Activated CD4-positive, alpha-beta T cell treated with anti-CD3 and anti-CD28 coated beads for 36 hours (primary cell): ENCODE data around the gene TULP3. TPM values are rescaled to one million over a fixed set of nuclear protein-coding genes. Genes with fewer than 3 reads are reported as not detected.
A peak's percentile ranks its signal among the peaks of the same experiment; 100 is the strongest.

Source experiments
- ATAC-seq: fragments of 200-7000 bp; cut with Tn5 transposase; one replicate; pipeline ENCODE4 v1.10.0; 2021; ENCODE audit warnings: mild to moderate bottlenecking, moderate library complexity
- CTCF ChIA-PET: fragments of 350-600 bp; sonication (Branson Sonifier 250); formaldehyde crosslinking; loops from one replicate; lab custom pipeline; 2021; ENCODE audit warnings: antibody characterized with exemption; lab: Charles Lee
- POLR2A ChIA-PET: fragments of 350-600 bp; sonication (Branson Sonifier 250); formaldehyde crosslinking; loops from one replicate; lab custom pipeline; 2021; ENCODE audit warnings: antibody characterized with exemption, inconsistent platforms; lab: Charles Lee
- DNase-seq: peaks from one replicate; pipeline ENCODE4 v3.0.0-alpha.2; 2020
- H3K27ac Mint-ChIP-seq: one replicate; pipeline ENCODE4 v1.8.0; 2021; ENCODE audit warnings: mixed read lengths
- H3K27me3 Mint-ChIP-seq: one replicate; pipeline ENCODE4 v1.8.0; 2021; ENCODE audit warnings: mixed read lengths
- H3K36me3 Mint-ChIP-seq: one replicate; pipeline ENCODE4 v1.8.0; 2021; ENCODE audit warnings: low read depth, mixed read lengths
- H3K4me1 Mint-ChIP-seq: one replicate; pipeline ENCODE4 v1.8.0; 2021; ENCODE audit warnings: mixed read lengths
- H3K4me3 Mint-ChIP-seq: one replicate; pipeline ENCODE4 v1.8.0; 2021; ENCODE audit warnings: mild to moderate bottlenecking, moderate library complexity, mixed read lengths
- H3K9me3 Mint-ChIP-seq: one replicate; pipeline ENCODE4 v1.8.0; 2021; ENCODE audit warnings: low read depth, mixed read lengths
- intact Hi-C, 2 experiments: fragments of 100-400 bp; cut with DNase I in 1 of 2; cut with micrococcal nuclease in 1 of 2; formaldehyde crosslinking; loops; one replicate each; pipeline versions ENCODE4 v1.14.2 to v1.15.1; 2022 to 2024; cut with DNase I, micrococcal nuclease
- total RNA-seq, 2 experiments: library from RNA; stranded (reverse); gene quantifications; one replicate each; pipeline ENCODE4 v1.2.3, GENCODE V29; 2021

Gene TULP3
- total RNA-seq, 2 experiments from 2014 or later: 5.9 to 7.3 TPM

DNA sequence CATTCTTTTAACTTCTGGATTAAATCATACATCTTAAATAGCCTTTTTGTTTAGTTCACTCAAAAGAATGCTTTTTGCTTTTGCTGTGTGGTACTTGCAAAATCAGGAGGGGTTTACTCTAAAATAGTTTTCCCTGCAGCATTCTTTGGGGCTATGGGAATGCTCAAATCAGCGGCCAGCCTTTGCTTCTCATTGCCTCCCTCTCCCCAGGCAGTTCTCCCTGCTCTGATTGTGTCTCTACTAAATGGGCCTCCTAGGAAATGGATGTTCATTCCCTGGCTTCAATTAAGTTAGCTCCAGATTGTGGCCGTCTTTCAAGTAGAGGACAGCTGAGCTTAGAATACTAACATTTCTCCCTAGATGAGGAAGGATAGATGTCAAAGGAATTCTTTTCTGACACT is 4.4 kb downstream of the TULP3 start:
- DNase-seq: no peak
- Mint-ChIP-seq H3K9me3 (no peaks in the 10 kb centered on the region), H3K4me1 (peaks cover 18% of the 10 kb centered on the region), H3K27ac (no peak overlapping the region), H3K36me3 (no peaks in the 10 kb centered on the region), H3K4me3 (no peak overlapping the region), H3K27me3 (no peaks in the 10 kb centered on the region)
- POLR2A ChIA-PET: interaction anchor here (0.6 kb wide), 1 partner anchor 128 kb away, joined by 3 read pairs; no protein-coding TSS in a partner anchor
- no peak for ATAC-seq
- intact Hi-C loops: no loop called here
- CTCF ChIA-PET: interaction anchor here (1.6 kb wide), 1 partner anchor 17 kb away, joined by 3 read pairs; no protein-coding TSS in a partner anchor

DNA sequence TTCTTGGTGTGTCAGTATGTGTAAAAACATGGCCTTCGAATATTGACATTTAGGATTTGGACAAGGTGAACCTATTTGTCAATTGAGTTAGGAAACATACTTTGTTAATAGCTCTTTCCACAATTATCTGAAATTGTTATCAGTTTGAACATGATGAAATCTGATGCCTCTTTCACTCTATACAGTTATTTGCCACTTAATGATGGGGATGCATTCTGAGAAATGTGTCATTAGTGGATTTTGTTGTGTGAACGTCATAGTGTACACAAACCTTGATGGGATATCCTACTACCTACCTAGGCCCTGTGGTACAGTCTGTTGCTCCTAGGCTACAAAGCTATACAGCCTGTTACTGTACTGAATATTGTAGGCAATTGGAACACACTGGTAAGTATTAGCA is 4.8 kb downstream of the TULP3 start:
- Mint-ChIP-seq H3K36me3 (no peaks in the 10 kb centered on the region), H3K27ac (no peak overlapping the region), H3K27me3 (no peaks in the 10 kb centered on the region), H3K9me3 (no peaks in the 10 kb centered on the region), H3K4me1 (peaks cover 14% of the 10 kb centered on the region), H3K4me3 (no peak overlapping the region)
- intact Hi-C loops: no loop called here
- CTCF ChIA-PET: interaction anchor here (1.6 kb wide), 1 partner anchor 17 kb away, joined by 3 read pairs; no protein-coding TSS in a partner anchor
- DNase-seq (no peak), ATAC-seq (no peak)
- POLR2A ChIA-PET: no interaction called here

DNA sequence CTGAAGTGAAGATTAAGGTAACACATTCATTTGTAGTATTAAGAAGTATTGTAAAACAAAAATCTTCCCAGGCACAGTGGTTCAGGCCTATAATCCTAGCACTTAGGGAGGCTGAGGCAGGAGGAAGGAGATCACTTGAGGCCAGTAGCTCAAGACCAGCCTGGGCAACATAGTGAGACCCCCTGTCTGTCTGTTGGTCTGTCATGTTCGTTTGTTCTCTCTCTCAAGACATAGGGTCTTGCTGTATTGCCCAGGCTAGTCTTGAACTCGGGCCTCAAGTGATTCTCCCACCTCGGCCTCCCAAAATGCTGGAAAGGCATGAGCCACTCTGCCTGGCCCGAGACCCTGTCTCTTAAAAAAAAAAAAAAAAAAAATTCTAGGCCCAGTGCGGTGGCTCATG is 6.7 kb downstream of the TULP3 start:
- no peak overlapping the region for H3K27ac Mint-ChIP-seq
- no peaks in the 10 kb centered on the region for H3K9me3 Mint-ChIP-seq
- H3K36me3 Mint-ChIP-seq: no peaks in the 10 kb centered on the region
- POLR2A ChIA-PET: no interaction called here
- ATAC-seq (no peak), DNase-seq (no peak)
- H3K4me1 Mint-ChIP-seq: peaks cover 4% of the 10 kb centered on the region
- H3K27me3 Mint-ChIP-seq: no peaks in the 10 kb centered on the region
- no peak overlapping the region for H3K4me3 Mint-ChIP-seq
- CTCF ChIA-PET: no interaction called here
- intact Hi-C loops: no loop called here

DNA sequence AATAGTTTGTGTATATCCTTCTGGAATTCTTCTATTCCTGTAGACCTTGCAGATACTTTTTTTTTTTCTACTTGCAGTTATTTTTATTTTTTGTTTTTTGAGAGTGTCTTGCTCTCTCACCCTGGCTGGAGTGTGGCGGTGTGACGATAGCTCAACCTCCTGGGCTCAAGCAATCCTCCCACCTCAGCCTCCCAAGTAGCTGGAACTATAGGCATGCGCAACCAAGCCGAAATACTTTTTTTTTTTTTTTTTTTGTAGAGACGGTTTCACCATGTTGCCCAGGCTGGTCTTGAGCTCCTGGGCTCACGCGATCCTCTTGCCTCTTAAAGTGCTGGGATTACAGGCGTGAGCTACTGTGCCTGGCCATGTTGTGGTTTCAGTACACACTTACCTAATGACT is 10.0 kb downstream of the TULP3 start:
- ATAC-seq (no peak), DNase-seq (no peak)
- Mint-ChIP-seq H3K4me1 (no peaks in the 10 kb centered on the region), H3K27ac (no peak overlapping the region), H3K4me3 (no peak overlapping the region), H3K27me3 (no peaks in the 10 kb centered on the region), H3K36me3 (no peaks in the 10 kb centered on the region), H3K9me3 (no peaks in the 10 kb centered on the region)
- intact Hi-C loops: no loop called here
- POLR2A ChIA-PET: interaction anchor here (0.6 to 0.7 kb wide), 2 partner anchors 23 to 117 kb away, joined by 4 read pairs; no protein-coding TSS in a partner anchor
- CTCF ChIA-PET: no interaction called here

DNA sequence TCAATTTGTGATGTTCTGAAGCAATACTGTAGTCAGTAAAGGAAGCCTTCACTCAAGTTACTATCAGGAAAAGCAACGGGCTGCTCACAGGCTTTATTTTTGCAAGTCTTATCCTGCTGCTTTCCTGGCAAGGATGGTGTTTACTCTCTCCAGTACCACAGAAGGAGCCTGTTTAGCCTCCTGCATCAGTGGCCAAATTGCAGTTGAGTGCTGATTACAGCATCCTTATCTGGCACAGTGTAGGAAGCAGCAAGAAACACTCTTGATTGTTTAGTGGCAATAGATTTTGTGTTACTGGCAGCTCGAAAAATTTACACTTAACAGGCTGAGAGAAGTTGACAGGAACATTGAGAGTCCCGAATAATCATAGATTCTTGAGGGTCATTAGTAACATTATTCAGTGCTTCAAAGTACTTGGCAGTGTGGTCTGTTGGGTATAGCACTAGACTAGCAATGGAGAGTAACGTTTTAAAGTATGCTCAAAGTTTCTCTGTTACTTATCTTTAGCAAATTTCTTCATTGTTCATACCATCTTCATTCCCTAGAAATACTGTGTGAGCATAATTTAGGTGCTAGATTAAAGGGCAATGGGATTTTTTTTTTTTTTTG is 11.7 kb downstream of the TULP3 start:
- H3K9me3 Mint-ChIP-seq: no peaks in the 10 kb centered on the region
- ATAC-seq (no peak), DNase-seq (no peak)
- no peaks in the 10 kb centered on the region for H3K4me1 Mint-ChIP-seq
- POLR2A ChIA-PET: no interaction called here
- no peaks in the 10 kb centered on the region for H3K27me3 Mint-ChIP-seq
- H3K27ac Mint-ChIP-seq: no peak overlapping the region
- intact Hi-C loops: no loop called here
- no peaks in the 10 kb centered on the region for H3K36me3 Mint-ChIP-seq
- CTCF ChIA-PET: no interaction called here
- H3K4me3 Mint-ChIP-seq: no peak overlapping the region

DNA sequence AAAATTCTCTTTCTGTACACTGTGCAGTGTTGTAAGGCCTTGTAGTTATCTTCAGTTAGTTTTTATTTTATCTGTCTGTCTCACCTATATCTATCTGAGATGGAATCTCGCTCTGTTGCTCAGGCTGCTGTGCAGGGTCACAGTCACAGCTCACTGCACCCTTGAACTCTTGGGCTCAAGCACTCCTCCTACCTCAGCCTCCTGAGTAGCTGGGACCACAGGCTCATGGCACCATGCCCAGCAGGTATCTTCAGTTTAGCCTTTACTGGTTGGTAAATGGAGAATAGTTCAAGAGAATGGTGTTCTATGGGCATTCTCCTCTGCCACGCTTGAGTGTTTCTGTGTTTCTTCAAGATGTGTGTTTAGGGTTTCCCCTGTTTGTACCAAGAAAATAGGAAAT is 13.6 kb downstream of the TULP3 start:
- DNase-seq: no peak
- Mint-ChIP-seq H3K36me3 (no peaks in the 10 kb centered on the region), H3K27ac (no peak overlapping the region), H3K9me3 (no peaks in the 10 kb centered on the region), H3K4me3 (no peak overlapping the region), H3K27me3 (no peaks in the 10 kb centered on the region), H3K4me1 (no peaks in the 10 kb centered on the region)
- CTCF ChIA-PET: no interaction called here
- ATAC-seq: no peak
- POLR2A ChIA-PET: interaction anchor here (0.6 kb wide), 1 partner anchor 214 kb away, joined by 3 read pairs; no protein-coding TSS in a partner anchor
- intact Hi-C loops: no loop called here

DNA sequence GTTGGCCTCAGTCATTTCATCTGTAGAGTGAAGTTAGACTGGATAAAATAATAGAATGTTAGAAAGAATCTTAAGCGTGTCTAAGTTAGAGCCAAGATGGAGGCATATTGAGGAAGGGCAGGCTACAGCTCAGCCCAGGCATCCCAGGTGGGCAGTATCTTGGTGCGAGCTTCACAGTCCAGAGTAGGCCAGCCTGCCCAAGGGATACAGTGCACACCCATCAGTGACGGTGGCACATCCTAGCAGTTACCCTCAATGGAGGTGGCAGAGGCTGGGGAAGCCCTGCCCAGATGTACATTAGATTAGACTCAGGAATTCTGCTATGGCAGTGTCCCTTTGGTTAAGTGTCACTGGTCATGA is 21.5 kb downstream of the TULP3 start:
- Mint-ChIP-seq H3K36me3 (peaks cover 2% of the 10 kb centered on the region), H3K4me1 (no peaks in the 10 kb centered on the region), H3K9me3 (no peaks in the 10 kb centered on the region), H3K27me3 (no peaks in the 10 kb centered on the region), H3K27ac (no peak overlapping the region), H3K4me3 (no peak overlapping the region)
- ChIA-PET CTCF (interaction anchor here (1.7 kb wide), 1 partner anchor 26 kb away, joined by 3 read pairs; no protein-coding TSS in a partner anchor), POLR2A (no interaction called here)
- DNase-seq (no peak), ATAC-seq (no peak)
- intact Hi-C loops: no loop called here

DNA sequence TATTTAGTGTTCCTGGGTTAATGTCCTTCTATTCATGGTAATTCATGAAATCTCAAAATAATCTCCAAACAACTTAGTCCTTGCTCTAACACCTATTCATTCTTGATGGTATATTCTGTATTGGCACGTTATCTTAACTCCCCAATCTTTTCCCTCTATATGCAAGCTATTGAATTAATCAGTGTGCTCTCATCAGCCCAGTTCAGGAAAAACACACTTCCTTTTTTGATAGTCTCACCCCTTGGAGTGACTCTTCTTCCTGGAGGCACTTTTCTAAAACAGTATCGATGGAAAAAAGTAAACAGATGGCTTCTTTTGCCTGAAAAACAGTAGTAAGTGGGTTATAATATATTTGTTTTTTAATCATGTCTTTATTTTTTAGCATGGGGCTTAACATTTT is 28.6 kb downstream of the TULP3 start:
- Mint-ChIP-seq H3K4me1 (peaks cover 2% of the 10 kb centered on the region), H3K36me3 (peaks cover 10% of the 10 kb centered on the region), H3K9me3 (no peaks in the 10 kb centered on the region), H3K27me3 (no peaks in the 10 kb centered on the region), H3K4me3 (no peak overlapping the region), H3K27ac (no peak overlapping the region)
- ChIA-PET CTCF (no interaction called here), POLR2A (no interaction called here)
- intact Hi-C loops: no loop called here
- ATAC-seq (no peak), DNase-seq (no peak)

DNA sequence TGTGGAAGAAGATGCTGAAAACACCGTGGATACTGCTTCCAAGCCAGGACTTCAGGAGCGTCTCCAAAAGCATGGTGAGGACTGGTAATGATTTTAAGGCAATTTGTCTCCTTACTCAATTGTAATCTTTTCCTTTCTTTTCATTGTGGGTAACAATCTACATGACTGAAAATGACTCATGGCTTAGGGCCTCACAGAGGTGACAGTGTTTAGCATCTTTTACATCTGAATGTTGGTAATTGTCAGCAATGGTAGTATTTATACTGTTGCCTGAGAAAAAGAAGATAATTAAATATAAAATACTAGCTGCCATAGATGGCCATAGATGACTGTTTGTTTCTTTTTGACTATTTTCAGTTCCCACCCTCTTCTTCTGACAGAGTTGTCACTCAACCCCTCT is 31.6 kb downstream of the TULP3 start:
- peak; percentile 73 for ATAC-seq
- no peak overlapping the region for H3K27ac Mint-ChIP-seq
- no peak overlapping the region for H3K4me3 Mint-ChIP-seq
- no peaks in the 10 kb centered on the region for H3K27me3 Mint-ChIP-seq
- peaks cover 19% of the 10 kb centered on the region for H3K36me3 Mint-ChIP-seq
- peaks cover 11% of the 10 kb centered on the region for H3K4me1 Mint-ChIP-seq
- ChIA-PET POLR2A (interaction anchor here (0.6 kb wide), 1 partner anchor 35 kb away, joined by 3 read pairs; no protein-coding TSS in a partner anchor), CTCF (no interaction called here)
- intact Hi-C loops: no loop called here
- DNase-seq: no peak
- no peaks in the 10 kb centered on the region for H3K9me3 Mint-ChIP-seq

DNA sequence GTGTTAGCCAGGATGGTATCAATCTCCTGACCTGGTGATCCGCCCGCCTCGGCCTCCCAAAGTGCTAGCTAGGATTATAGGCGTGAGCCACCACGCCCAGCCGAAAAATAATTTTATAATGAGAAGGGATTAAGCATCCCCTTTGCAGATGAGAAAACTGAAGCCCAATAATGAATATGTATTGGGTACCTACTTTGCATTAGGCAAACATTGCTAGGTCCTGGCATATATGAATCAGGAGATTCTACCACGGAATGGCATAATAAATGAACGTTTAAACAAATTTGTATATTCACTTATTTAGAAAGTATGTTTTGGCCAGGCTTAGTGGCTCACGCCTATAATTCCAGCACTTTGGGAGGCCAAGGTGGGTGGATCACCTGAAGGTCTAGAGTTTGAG is 32.4 kb downstream of the TULP3 start:
- no peak overlapping the region for H3K4me3 Mint-ChIP-seq
- no peak for ATAC-seq
- ChIA-PET POLR2A (interaction anchor here (0.6 kb wide), 1 partner anchor 35 kb away, joined by 3 read pairs; no protein-coding TSS in a partner anchor), CTCF (interaction anchor here (0.6 kb wide), 1 partner anchor 1402 kb away, joined by 4 read pairs; no protein-coding TSS in a partner anchor)
- intact Hi-C loops: no loop called here
- no peak for DNase-seq
- H3K27me3 Mint-ChIP-seq: no peaks in the 10 kb centered on the region
- no peak overlapping the region for H3K27ac Mint-ChIP-seq
- no peaks in the 10 kb centered on the region for H3K9me3 Mint-ChIP-seq
- H3K4me1 Mint-ChIP-seq: peaks cover 11% of the 10 kb centered on the region
- peaks cover 19% of the 10 kb centered on the region for H3K36me3 Mint-ChIP-seq

DNA sequence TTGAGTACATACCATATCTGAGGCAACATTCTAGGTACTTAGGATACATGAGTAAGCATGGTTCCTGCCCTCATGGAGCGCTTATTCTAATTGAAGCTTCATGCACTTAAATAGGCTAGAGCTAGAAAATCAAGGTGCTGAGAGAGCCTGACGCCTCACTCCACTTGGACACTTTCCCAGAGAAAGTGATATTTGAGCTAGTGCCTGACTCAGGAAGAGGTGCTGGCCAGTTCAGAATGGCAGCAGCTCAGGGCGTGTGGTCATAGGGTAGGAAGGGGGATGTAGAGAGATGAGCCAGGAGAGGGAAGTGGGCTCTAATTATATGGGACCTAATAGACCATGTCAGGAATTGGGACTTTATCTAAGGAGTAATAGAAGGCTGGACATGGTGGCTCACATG is 33.3 kb downstream of the TULP3 start:
- Mint-ChIP-seq H3K4me3 (no peak overlapping the region), H3K4me1 (peaks cover 11% of the 10 kb centered on the region), H3K27ac (no peak overlapping the region), H3K27me3 (no peaks in the 10 kb centered on the region), H3K36me3 (peaks cover 19% of the 10 kb centered on the region), H3K9me3 (no peaks in the 10 kb centered on the region)
- POLR2A ChIA-PET: no interaction called here
- CTCF ChIA-PET: interaction anchor here (0.6 kb wide), 1 partner anchor 20 kb away, joined by 3 read pairs; no protein-coding TSS in a partner anchor
- no peak for DNase-seq
- ATAC-seq: no peak
- intact Hi-C loops: no loop called here

DNA sequence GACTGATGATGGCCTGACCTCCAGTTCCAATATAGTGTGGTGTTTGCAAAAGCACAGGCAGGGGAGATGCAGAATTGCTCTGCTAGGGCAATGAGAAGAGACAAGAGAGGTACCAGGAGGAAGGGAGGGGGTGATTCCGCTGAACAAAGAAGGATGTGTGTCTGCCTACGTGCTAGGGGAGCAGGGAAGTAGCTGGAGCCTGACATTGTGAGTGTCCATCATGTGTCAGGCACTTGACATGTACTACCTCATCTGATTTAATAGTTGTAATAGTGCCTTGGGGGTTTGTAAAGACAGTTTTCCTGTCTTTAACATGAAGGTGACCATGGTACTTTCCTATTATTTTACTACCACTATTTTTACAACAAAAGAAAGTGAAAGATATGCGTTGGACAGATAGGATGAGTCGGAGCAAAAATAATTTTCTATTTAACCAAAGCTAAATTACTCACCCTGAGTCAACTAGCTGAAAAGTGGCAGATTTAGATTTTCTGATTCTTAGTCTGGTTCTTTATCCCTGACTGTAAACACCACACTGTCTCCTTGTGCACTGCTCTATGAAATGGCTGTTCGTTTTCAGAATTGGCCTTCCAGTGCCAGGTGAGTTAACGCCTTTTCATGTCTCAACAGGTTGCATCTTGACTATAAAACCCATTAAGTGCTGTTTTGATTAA is 34.8 kb downstream of the TULP3 start:
- no peaks in the 10 kb centered on the region for H3K9me3 Mint-ChIP-seq
- DNase-seq (no peak), ATAC-seq (peak; percentile 67)
- peaks cover 11% of the 10 kb centered on the region for H3K4me1 Mint-ChIP-seq
- ChIA-PET POLR2A (interaction anchor here (0.5 to 0.6 kb wide), 2 partner anchors 83 to 118 kb away, joined by 3 to 4 read pairs; no protein-coding TSS in a partner anchor), CTCF (interaction anchor here (0.9 kb wide), 1 partner anchor 9 kb away, joined by 3 read pairs; no protein-coding TSS in a partner anchor)
- peaks cover 23% of the 10 kb centered on the region for H3K36me3 Mint-ChIP-seq
- peak overlapping the region; percentile 28 for H3K27ac Mint-ChIP-seq
- intact Hi-C loops: no loop called here
- H3K27me3 Mint-ChIP-seq: no peaks in the 10 kb centered on the region
- no peak overlapping the region for H3K4me3 Mint-ChIP-seq
